Ovary (tissue), 9 donors: Measurements from ENCODE around the gene CAMTA1. TPM values are rescaled to one million over a fixed set of nuclear protein-coding genes. Genes with fewer than 3 reads are reported as not detected.

Experiments used
- DNase-seq, 5 donors: peaks; one replicate each; pipeline ENCODE4 v3.0.0-alpha.2; 2019 to 2020
- H3K27ac ChIP-seq, 2 donors: fragments of 200-600 bp; one replicate each; pipeline versions ENCODE4 v1.5.1 to v1.8.0; 2019 to 2022
- H3K27me3 ChIP-seq: fragments of 200-600 bp; one replicate; pipeline ENCODE4 v1.8.0; 2022
- H3K36me3 ChIP-seq: fragments of 200-600 bp; sonication (generic); one replicate; pipeline ENCODE4 v1.5.1; 2019
- H3K4me1 ChIP-seq: one replicate; pipeline ENCODE4 v1.8.1; 2013; ENCODE audit warnings: mild to moderate bottlenecking, moderate library complexity; ENCODE audit not compliant: insufficient read depth
- H3K4me3 ChIP-seq: fragments of 200-600 bp; sonication (generic); one replicate; pipeline ENCODE4 v1.5.1; 2017
- H3K9me3 ChIP-seq, 2 donors: fragments of 200-600 bp in 1 of 2; sonication (generic) in 1 of 2; one replicate each; pipeline versions ENCODE4 v1.5.1 to v1.8.1; 2013 to 2019; ENCODE audit warnings: mild to moderate bottlenecking in 1 of 2, moderate library complexity in 1 of 2
- CTCF ChIP-seq, 3 donors: fragments of 450-650 bp in 2 of 3; fragments of 200-600 bp in 1 of 3; IDR thresholded peaks; one replicate each; pipeline versions ENCODE4 v1.5.1 to v1.8.0; 2016 to 2022; ENCODE audit warnings: antibody characterized with exemption in 3 of 3, mild to moderate bottlenecking in 1 of 3
- EP300 ChIP-seq: sonication (generic); formaldehyde crosslinking; IDR thresholded peaks from one replicate; pipeline ENCODE4 v1.6.1; 2017; ENCODE audit warnings: antibody characterized with exemption
- POLR2A ChIP-seq: fragments of 450-650 bp; IDR thresholded peaks from one replicate; pipeline ENCODE4 v1.6.1; 2017; ENCODE audit warnings: antibody characterized with exemption, mild to moderate bottlenecking, moderate library complexity
- WGBS, 3 donors: extraction: QIAGEN DNeasy Blood & Tissue Kit in 1 of 3; methylation state at CpG; one replicate each; pipeline versions ENCODE4 v1.1.5 to v1.1.7; 2013 to 2017; 5-methylcytosine and 5-hydroxymethylcytosine counted together
- intact Hi-C, 4 donors: fragments of 100-400 bp; cut with DNase I; formaldehyde crosslinking; loops; one replicate each; pipeline versions ENCODE4 v1.11.0 to v1.15.1; 2022 to 2023
- polyA plus RNA-seq, 2 donors: library from polyadenylated mRNA; stranded (reverse); fragments of 200-250 nt in 1 of 2; fragments of 350-450 nt in 1 of 2; fragmentation: Illumina TruSeq in 1 of 2; extraction: RNeasy Lipid Tissue Mini Kit (QIAGEN cat#74804) in 1 of 2; gene quantifications; one replicate each; pipeline ENCODE4 v1.2.3, GENCODE V29; 2013 to 2014
- total RNA-seq, 7 donors: library from RNA; depleted of rRNA in 2 of 7; stranded (reverse); fragments of >200 nt in 2 of 7; fragmentation: NEBNext Ultra II Directional in 3 of 7; extraction: Animal tissue kit (Norgen Biotek cat#: 25700) in 3 of 7; gene quantifications; one replicate each; pipeline versions ENCODE4 v1.1.0 to v1.2.4, GENCODE V29; 2016 to 2023
- donor health status: DM: no; HTN: no; CAD: no; lungs with moderate emphysema.
- donor health status: DM: no; HTN: no; CAD: no.
- donor health status: Bipolar disorder and iron deficiency.
- donor health status: DM: yes; HTN: yes; CAD: no.
- donor health status: DM: no; HTN: no; CAD: no.
- donor health status: DM: yes; HTN: yes; CAD: no.

Gene CAMTA1
- total and polyA plus RNA-seq, 9 donors = 51.1 to 150 (median 67.4) TPM

GRCh38 chr1:7406641-7407543, 621.6 kb downstream of the CAMTA1 start:
- no peaks in the 10 kb centered on the region for H3K27me3 ChIP-seq
- intact Hi-C loops = no loop called here
- H3K4me3 ChIP-seq = no peak overlapping the region
- DNase-seq = peak in 1 of 5 donors; percentile 21
- TF ChIP-seq EP300 (no peak), CTCF (IDR thresholded peaks at IDR 0.05) (no peak), POLR2A (no peak)
- no peaks in the 10 kb centered on the region for H3K9me3 ChIP-seq
- no peaks in the 10 kb centered on the region for H3K36me3 ChIP-seq
- 93 to 96% (median 94%) methylated on average over 18 of the region's 18 CpGs for WGBS, 3 donors
- no peaks in the 10 kb centered on the region for H3K4me1 ChIP-seq
- no peak overlapping the region for H3K27ac ChIP-seq

GRCh38 chr1:7407544-7407895, 622.3 kb downstream of the CAMTA1 start:
- intact Hi-C loops = no loop called here
- peak in 1 of 5 donors; percentile 7 for DNase-seq

GRCh38 chr1:7407980-7408770, 622.9 kb downstream of the CAMTA1 start:
- no peak for TF ChIP-seq CTCF (IDR thresholded peaks at IDR 0.05)
- TF ChIP-seq POLR2A = no peak
- no peak for TF ChIP-seq EP300
- Histone ChIP-seq H3K27ac (no peak overlapping the region), H3K4me3 (no peak overlapping the region), H3K36me3 (no peaks in the 10 kb centered on the region), H3K27me3 (no peaks in the 10 kb centered on the region), H3K4me1 (no peaks in the 10 kb centered on the region), H3K9me3 (no peaks in the 10 kb centered on the region)
- WGBS, 3 donors = 90 to 95% (median 91%) methylated on average over 21 to 23 of the region's 23 CpGs
- peak in 4 of 5 donors; percentile 1 to 21 (median 8) for DNase-seq
- intact Hi-C loops = no loop called here

More at GRCh38 chr1:7407544-7407895, 622.3 kb downstream of the CAMTA1 start:
- Histone ChIP-seq H3K27me3 (no peaks in the 10 kb centered on the region), H3K4me3 (no peak overlapping the region), H3K27ac (no peak overlapping the region), H3K36me3 (no peaks in the 10 kb centered on the region), H3K9me3 (no peaks in the 10 kb centered on the region), H3K4me1 (no peaks in the 10 kb centered on the region)
- 90 to 95% (median 95%) methylated on average over 7 of the region's 7 CpGs for WGBS, 3 donors
- TF ChIP-seq POLR2A (no peak), CTCF (IDR thresholded peaks at IDR 0.05) (no peak), EP300 (no peak)

- Histone ChIP-seq H3K36me3 (no peaks in the 10 kb centered on the region), H3K4me3 (no peak overlapping the region), H3K4me1 (no peaks in the 10 kb centered on the region), H3K9me3 (no peaks in the 10 kb centered on the region), H3K27me3 (no peaks in the 10 kb centered on the region), H3K27ac (no peak overlapping the region)
- 83 to 88% (median 84%) methylated on average over 5 of the region's 5 CpGs for WGBS, 3 donors
- intact Hi-C loops = no loop called here
- DNase-seq = peak in 3 of 5 donors; percentile 4 to 15 (median 5)
- TF ChIP-seq POLR2A (no peak), CTCF (IDR thresholded peaks at IDR 0.05) (no peak), EP300 (no peak)
These were observed 623.5 kb downstream of the CAMTA1 start for GRCh38 chr1:7408771-7409150.
